H1 (cell line): Measurements from ENCODE around the gene MYH7B. TPM values are rescaled to one million over a fixed set of nuclear protein-coding genes. Genes with fewer than 3 reads are reported as not detected.
A peak's percentile ranks its signal among the peaks of the same experiment; 100 is the strongest.

Source experiments
- BACH1 ChIP-seq: IDR thresholded peaks from 2 replicates; pipeline ENCODE4 v1.6.1; 2012; ENCODE audit warnings: low read length, improper control_type of control experiment
- BRCA1 ChIP-seq: IDR thresholded peaks from 2 replicates; pipeline ENCODE4 v1.6.1; 2012; ENCODE audit warnings: low read depth, low read length, improper control_type of control experiment
- CBX5 ChIP-seq: fragments of 300-800, 300-1000 bp; sonication (generic); IDR thresholded peaks from 2 replicates; pipeline ENCODE4 v1.7.1; 2016; ENCODE audit warnings: antibody characterized with exemption, low read length, low read depth
- CBX8 ChIP-seq: fragments of 300-800, 300-1000 bp; sonication (generic); IDR thresholded peaks from 2 replicates; pipeline ENCODE4 v1.7.1; 2016; ENCODE audit warnings: low read depth, low read length, borderline replicate concordance
- CTBP2 ChIP-seq: IDR thresholded peaks from 2 replicates; pipeline ENCODE4 v1.7.0; 2011; ENCODE audit warnings: borderline replicate concordance, mild to moderate bottlenecking, moderate library complexity, mixed read lengths, low read length; ENCODE audit not compliant: insufficient read depth, insufficient read length
- E2F6 ChIP-seq: IDR thresholded peaks from 2 replicates; pipeline ENCODE4 v1.6.1; 2012; ENCODE audit warnings: inconsistent platforms
- FOSL1 ChIP-seq: IDR thresholded peaks from 2 replicates; pipeline ENCODE4 v1.6.1; 2011; ENCODE audit warnings: mild to moderate bottlenecking, low read depth, low read length, moderate library complexity; ENCODE audit not compliant: insufficient read depth
- HDAC6 ChIP-seq: IDR thresholded peaks from one replicate; pipeline ENCODE4 v1.7.1; 2012; ENCODE audit warnings: low read depth, mild to moderate bottlenecking, inconsistent platforms, low read length, moderate library complexity
- KDM4A ChIP-seq: IDR thresholded peaks from one replicate; pipeline ENCODE4 v1.7.1; 2012; ENCODE audit warnings: low read depth, mild to moderate bottlenecking, moderate library complexity, low read length, inconsistent platforms; ENCODE audit not compliant: severe bottlenecking
- MAX ChIP-seq: IDR thresholded peaks from 2 replicates; pipeline ENCODE4 v1.6.1; 2012; ENCODE audit warnings: inconsistent platforms
- NRF1 ChIP-seq: IDR thresholded peaks from 2 replicates; pipeline ENCODE4 v1.6.1; 2011; ENCODE audit warnings: mild to moderate bottlenecking, low read depth, low read length, improper control_type of control experiment
- POU5F1 ChIP-seq: IDR thresholded peaks from 2 replicates; pipeline ENCODE4 v1.6.1; 2011; ENCODE audit warnings: low read depth, mild to moderate bottlenecking, low read length, moderate library complexity
- RBBP5 ChIP-seq: IDR thresholded peaks from 2 replicates; pipeline ENCODE4 v1.7.1; 2012; ENCODE audit warnings: low read depth, mild to moderate bottlenecking, inconsistent platforms, low read length, moderate library complexity, borderline replicate concordance
- SAP30 ChIP-seq: fragments of 300-600 bp; sonication (generic); IDR thresholded peaks from 2 replicates; pipeline ENCODE4 v1.7.1; 2012; ENCODE audit warnings: low read length, moderate library complexity, mild to moderate bottlenecking, inconsistent platforms; ENCODE audit not compliant: insufficient read depth, insufficient replicate concordance
- SIRT6 ChIP-seq: IDR thresholded peaks from one replicate; pipeline ENCODE4 v1.7.1; 2012; ENCODE audit warnings: low read length, inconsistent platforms
- SIX5 ChIP-seq: IDR thresholded peaks from 2 replicates; pipeline ENCODE4 v1.6.1; 2011; ENCODE audit warnings: mild to moderate bottlenecking, low read depth, low read length
- SP2 ChIP-seq: IDR thresholded peaks from 2 replicates; pipeline ENCODE4 v1.6.1; 2012; ENCODE audit warnings: mild to moderate bottlenecking, low read length, inconsistent platforms
- TAF1 ChIP-seq: IDR thresholded peaks from 2 replicates; pipeline ENCODE4 v1.6.1; 2011; ENCODE audit warnings: mild to moderate bottlenecking, low read depth, low read length
- TBP ChIP-seq: IDR thresholded peaks from 2 replicates; pipeline ENCODE4 v1.6.1; 2011; ENCODE audit warnings: low read depth, low read length, improper control_type of control experiment
- TCF12 ChIP-seq: IDR thresholded peaks from 2 replicates; pipeline ENCODE4 v1.6.1; 2011; ENCODE audit warnings: low read depth, mild to moderate bottlenecking, low read length
- YY1 ChIP-seq: IDR thresholded peaks from 2 replicates; pipeline ENCODE4 v1.6.1; 2011; ENCODE audit warnings: low read depth, mild to moderate bottlenecking, low read length
- polyA plus RNA-seq, 7 experiments: library from polyadenylated mRNA; depleted of rRNA in 3 of 7; stranded (reverse) in 5 of 7; unstranded in 2 of 7; fragments of >200 nt in 5 of 7; fragments of 200-250 nt in 2 of 7; gene quantifications; 1 replicate in 5 of 7; 2 replicates in 1 of 7; 4 replicates in 1 of 7; pipeline versions ENCODE4 v1.2.1 to v1.2.3, GENCODE V29; 2011 to 2013; ENCODE audit warnings: missing spikeins in 2 of 7, mixed read lengths in 2 of 7
- total RNA-seq: library from RNA; stranded (reverse); fragmentation: NEBNext Ultra II Directional; extraction: Animal tissue kit (Norgen Biotek cat#: 25700); gene quantifications from 2 replicates; pipeline ENCODE4 v1.2.1, GENCODE V29; 2021
- TF ChIP-seq, protein P1 (sequence below): IDR thresholded peaks from 2 replicates; pipeline ENCODE4 v1.6.1; 2012; ENCODE audit warnings: low read length, inconsistent platforms

The MYH7B gene
- total and polyA plus RNA-seq, 2 of the 8 experiments (the other 6 are each of a cell fraction or from before 2014, with no cell fraction given): 0.15 to 0.30 TPM

GRCh38 chr20:34983995-34984735, 28.5 kb downstream of the MYH7B start (continued):
- no peak for TF ChIP-seq SAP30
- 0 out of 2 replicates have a peak, but pooled peaks have one; percentile 4 for TF ChIP-seq E2F6
- no peak for TF ChIP-seq RBBP5
- peak; percentile 80 for TF ChIP-seq CTBP2
- TF ChIP-seq SIX5: no peak
- peak; percentile 74; the same call in 1 of the 2 replicates for TF ChIP-seq YY1
- no peak for TF ChIP-seq SP2
- TF ChIP-seq BRCA1: no peak
- no peak for TF ChIP-seq TAF1
- TF ChIP-seq KDM4A: peak; percentile 4
- TF ChIP-seq, protein P1, sequence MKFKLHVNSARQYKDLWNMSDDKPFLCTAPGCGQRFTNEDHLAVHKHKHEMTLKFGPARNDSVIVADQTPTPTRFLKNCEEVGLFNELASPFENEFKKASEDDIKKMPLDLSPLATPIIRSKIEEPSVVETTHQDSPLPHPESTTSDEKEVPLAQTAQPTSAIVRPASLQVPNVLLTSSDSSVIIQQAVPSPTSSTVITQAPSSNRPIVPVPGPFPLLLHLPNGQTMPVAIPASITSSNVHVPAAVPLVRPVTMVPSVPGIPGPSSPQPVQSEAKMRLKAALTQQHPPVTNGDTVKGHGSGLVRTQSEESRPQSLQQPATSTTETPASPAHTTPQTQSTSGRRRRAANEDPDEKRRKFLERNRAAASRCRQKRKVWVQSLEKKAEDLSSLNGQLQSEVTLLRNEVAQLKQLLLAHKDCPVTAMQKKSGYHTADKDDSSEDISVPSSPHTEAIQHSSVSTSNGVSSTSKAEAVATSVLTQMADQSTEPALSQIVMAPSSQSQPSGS: peak; percentile 70; the same call in 1 of the 2 replicates
- peak; percentile 23; the same call in 1 of the 2 replicates for TF ChIP-seq MAX
- TF ChIP-seq TBP: no peak
- peak; percentile 97 for TF ChIP-seq TCF12
- peak; percentile 82 for TF ChIP-seq POU5F1
- TF ChIP-seq CBX5: no peak
- TF ChIP-seq SIRT6: no peak
- TF ChIP-seq HDAC6: no peak
- no peak for TF ChIP-seq NRF1
- TF ChIP-seq FOSL1: no peak
- no peak for TF ChIP-seq CBX8
- TF ChIP-seq BACH1: no peak
